K562 (cell line): ENCODE results near the gene RABGAP1. TPM values are rescaled to one million over a fixed set of nuclear protein-coding genes. Genes with fewer than 3 reads are reported as not detected.
A peak's percentile ranks its signal among the peaks of the same experiment; 100 is the strongest.

Experiments used
- ATAC-seq: fragments of 200-7000 bp; cut with Tn5 transposase; 3 replicates; pipeline ENCODE4 v1.9.1; 2020; ENCODE audit warnings: moderate library complexity
- BruUV-seq: library from RNA; stranded (reverse); fragments of 400-500 nt; replicated peaks from 2 replicates; lab custom pipeline; 2021; lab: Mats Ljungman, UMichigan
- CTCF ChIA-PET: fragments of 300-600 bp; formaldehyde crosslinking; extraction: SDS; loops from one replicate; lab custom pipeline; 2021; ENCODE audit warnings: low intra/inter-chr PET ratio; lab: Yijun Ruan, JAX
- POLR2A ChIA-PET: fragments of 300-600, 350-650 bp; sonication (Branson Sonifier 250); formaldehyde crosslinking; extraction: SDS; loops from one replicate; lab custom pipeline; 2021; ENCODE audit warnings: antibody characterized with exemption, inconsistent platforms; lab: Yijun Ruan, JAX
- DNase-seq, 4 experiments: peaks; one replicate each; pipeline versions ENCODE4 v3.0.0 to v3.0.0-alpha.2; 2011 to 2018; ENCODE audit warnings: low spot score in 3 of 4, mixed read lengths in 3 of 4; ENCODE audit errors: extremely low read depth in 1 of 4
- FAIRE-seq: peaks from 2 replicates; lab custom pipeline; 2011; peaks lifted over from hg19 to GRCh38; lab: Jason Lieb, UNC
- H2AFZ ChIP-seq: 2 replicates; pipeline ENCODE4 v1.6.0; 2011; ENCODE audit warnings: low read depth, low read length, control low read depth, inconsistent platforms
- H3K27ac ChIP-seq: fragments of 200-600 bp; 3 replicates; pipeline ENCODE4 v1.8.0; 2011; ENCODE audit warnings: low read depth, mild to moderate bottlenecking, control low read depth, inconsistent platforms, low read length, moderate library complexity, mixed read lengths; ENCODE audit errors: extremely low read depth
- H3K27me3 ChIP-seq, 2 experiments: fragments of 300-600 bp in 1 of 2; 2 replicates in 1 of 2; 3 replicates in 1 of 2; pipeline versions ENCODE4 v1.6.0 to v1.8.0; 2011; ENCODE audit warnings: inconsistent platforms in 2 of 2, low read length in 2 of 2, mild to moderate bottlenecking in 1 of 2, mixed read lengths in 1 of 2, moderate library complexity in 1 of 2; ENCODE audit not compliant: control insufficient read depth in 2 of 2, insufficient read depth in 2 of 2
- H3K36me3 ChIP-seq: fragments of 300-600 bp; 3 replicates; pipeline ENCODE4 v1.8.0; 2011; ENCODE audit warnings: mild to moderate bottlenecking, low read length, inconsistent platforms; ENCODE audit not compliant: control insufficient read depth, insufficient read depth
- H3K4me1 ChIP-seq, 2 experiments: fragments of 200-600 bp in 1 of 2; replicated peaks in 1 of 2; 2 replicates in 1 of 2; 3 replicates in 1 of 2; pipeline versions ENCODE4 v1.5.1 to v1.8.0; 2011; ENCODE audit warnings: inconsistent platforms in 2 of 2, low read length in 2 of 2, mild to moderate bottlenecking in 1 of 2, mixed read lengths in 1 of 2, moderate library complexity in 1 of 2; ENCODE audit not compliant: control insufficient read depth in 2 of 2, insufficient read depth in 2 of 2
- H3K4me2 ChIP-seq: 2 replicates; pipeline ENCODE4 v1.6.1; 2011; ENCODE audit warnings: low read length, control low read depth, inconsistent platforms, mixed read lengths; ENCODE audit not compliant: insufficient read depth
- H3K4me3 ChIP-seq: fragments of 200-600 bp; sonication (generic), shearing (Covaris generic); 2 replicates; pipeline ENCODE4 v1.5.1; 2016; ENCODE audit warnings: control low read depth, inconsistent platforms
- H3K79me2 ChIP-seq: fragments of 200-600 bp; 3 replicates; pipeline ENCODE4 v1.8.0; 2011; ENCODE audit warnings: low read length, inconsistent platforms; ENCODE audit not compliant: control insufficient read depth, insufficient read depth
- H3K9ac ChIP-seq, 2 experiments: 2 replicates each; pipeline versions ENCODE4 v1.6.0 to v1.6.1; 2011; ENCODE audit warnings: low read depth in 2 of 2, low read length in 2 of 2, control low read depth in 1 of 2, inconsistent platforms in 1 of 2, mild to moderate bottlenecking in 1 of 2, mixed read lengths in 1 of 2; ENCODE audit not compliant: insufficient read depth in 1 of 2
- H3K9me1 ChIP-seq: one replicate; pipeline ENCODE4 v1.6.0; 2011; ENCODE audit warnings: inconsistent platforms, mild to moderate bottlenecking, low read length, moderate library complexity; ENCODE audit not compliant: control insufficient read depth, insufficient read depth
- H3K9me3 ChIP-seq: replicated peaks from 2 replicates; pipeline ENCODE4 v1.5.1; 2011; ENCODE audit warnings: low read depth, low read length, inconsistent platforms; ENCODE audit not compliant: control insufficient read depth, insufficient read depth
- H4K20me1 ChIP-seq: replicated peaks from 2 replicates; pipeline ENCODE4 v1.6.1; 2011; ENCODE audit warnings: low read length, inconsistent platforms, mixed read lengths; ENCODE audit not compliant: control insufficient read depth, insufficient read depth
- ARID2 ChIP-seq: fragments of 450-650 bp; IDR thresholded peaks from 2 replicates; pipeline ENCODE4 v1.6.1; 2017; ENCODE audit warnings: antibody characterized with exemption, mild to moderate bottlenecking
- ARID3B ChIP-seq: fragments of 250-450 bp; sonication (Bioruptor Pico); IDR thresholded peaks from 2 replicates; pipeline ENCODE4 v1.4.0; 2020; ENCODE audit warnings: borderline replicate concordance
- DIDO1 ChIP-seq: fragments of 450-650 bp; IDR thresholded peaks from 2 replicates; pipeline ENCODE4 v1.6.1; 2016; ENCODE audit warnings: low read depth, missing biosample characterization, missing genetic modification characterization
- FOSL1 ChIP-seq: fragments of 200-800 bp; sonication (Bioruptor generic); conservative IDR thresholded peaks from 2 replicates; pipeline ENCODE4 v1.6.1; 2016; ENCODE audit warnings: missing genetic modification characterization, missing compliant biosample characterization
- RBM25 ChIP-seq: fragments of 200-400 bp; formaldehyde crosslinking; IDR thresholded peaks from 2 replicates; pipeline ENCODE4 v1.6.1; 2018; ENCODE audit warnings: low read length, low read depth, moderate library complexity; ENCODE audit not compliant: severe bottlenecking
- TAF1 ChIP-seq: IDR thresholded peaks from 2 replicates; pipeline ENCODE4 v1.6.1; 2011; ENCODE audit warnings: mild to moderate bottlenecking, low read length, moderate library complexity; ENCODE audit not compliant: insufficient read depth, control insufficient read depth, severe bottlenecking; ENCODE audit errors: extremely low read depth
- TARDBP ChIP-seq: fragments of 450-650 bp; IDR thresholded peaks from 2 replicates; pipeline ENCODE4 v1.6.1; 2016
- ZBTB5 ChIP-seq: fragments of 450-650 bp; IDR thresholded peaks from 2 replicates; pipeline ENCODE4 v1.6.1; 2017; ENCODE audit warnings: antibody characterized with exemption
- ZNF121 ChIP-seq: sonication (generic); formaldehyde crosslinking; conservative IDR thresholded peaks from 2 replicates; pipeline ENCODE4 v1.8.0; 2022; ENCODE audit warnings: missing genetic modification reagents
- ZNF354B ChIP-seq: fragments of 250-450 bp; sonication (Bioruptor Pico); IDR thresholded peaks from 2 replicates; pipeline ENCODE4 v1.4.0; 2020
- ZNF384 ChIP-seq: IDR thresholded peaks from 2 replicates; pipeline ENCODE4 v1.6.1; 2012; ENCODE audit warnings: low read depth, low read length, improper control_type of control experiment
- WGBS: fragments of 100-300 bp; shearing (Covaris generic); methylation state at CpG from one replicate; pipeline ENCODE4 v1.1.6; 2016; ENCODE audit warnings: low coverage, mixed read lengths; ENCODE audit not compliant: insufficient coverage; ENCODE audit errors: missing lambda C conversion rate; 5-methylcytosine and 5-hydroxymethylcytosine counted together
- in situ Hi-C: fragments of 300-500 bp; cut with MboI; formaldehyde crosslinking; loops from 4 replicates; pipeline ENCODE4 v1.15.0; 2018; ENCODE audit warnings: inconsistent platforms, mixed read lengths
- intact Hi-C: fragments of 100-400 bp; cut with micrococcal nuclease; formaldehyde crosslinking; loops from 2 replicates; pipeline ENCODE4 v1.14.2; 2022
- polyA plus RNA-seq, 8 experiments: library from polyadenylated mRNA; depleted of rRNA in 4 of 8; stranded (reverse) in 5 of 8; unstranded in 3 of 8; fragments of >200 nt; fragmentation: Nextera tagmentation in 2 of 8; fragmentation: Illumina TruSeq in 1 of 8; extraction: Ambion mirVana in 2 of 8; extraction: Trizol in 1 of 8; gene quantifications; 2 replicates each; pipeline versions ENCODE4 v1.2.1 to v1.2.3, GENCODE V29; 2011 to 2014; ENCODE audit warnings: inconsistent platforms in 1 of 8, missing spikeins in 1 of 8
- total RNA-seq, 7 experiments: library from RNA; depleted of rRNA in 6 of 7; stranded (reverse); fragments of >200 nt in 6 of 7; fragmentation: Illumina TruSeq in 2 of 7; extraction: Trizol in 2 of 7; gene quantifications; 2 replicates each; pipeline versions ENCODE4 v1.2.1 to v1.2.3, GENCODE V29; 2011 to 2021; ENCODE audit warnings: low replicate concordance in 1 of 7

The RABGAP1 gene
- total and polyA plus RNA-seq, 9 of the 15 experiments (the other 6 are each of a cell fraction or from before 2014, with no cell fraction given) = 1.5 to 22.7 (median 13.1) TPM

GRCh38 chr9:122936883-122937282 is 3.9 kb upstream of the RABGAP1 start:
- Histone ChIP-seq H3K9ac (no peak overlapping the region), H3K4me1 (peaks cover 4 to 5% of the 10 kb centered on the region in 2 experiments; a peak in 4 of 5 replicates), H3K27me3 (no peaks in the 10 kb centered on the region), H3K9me1 (no peaks in the 10 kb centered on the region), H2AFZ (no peak overlapping the region), H3K27ac (no peak overlapping the region), H3K36me3 (peaks cover 39% of the 10 kb centered on the region), H3K4me2 (no peak overlapping the region), H3K9me3 (no peaks in the 10 kb centered on the region), H3K79me2 (peaks cover 46% of the 10 kb centered on the region), H4K20me1 (no peaks in the 10 kb centered on the region), H3K4me3 (no peak overlapping the region)
- CTCF ChIA-PET = no interaction called here
- BruUV-seq = no TSS peak
- FAIRE-seq (no peak), ATAC-seq (no peak), DNase-seq (no peak)
- POLR2A ChIA-PET = no interaction called here
- TF ChIP-seq RBM25 = peak; percentile 48
- peak; percentile 85 for TF ChIP-seq ZNF121 (CRISPR knock-in tag)
- no peak for TF ChIP-seq ARID3B
- 31% methylated on average over 1 of the region's 1 CpG for WGBS
- in situ Hi-C loops (no loop called here), intact Hi-C loops (no loop called here)

GRCh38 chr9:122939601-122940000 is 1.2 kb upstream of the RABGAP1 start:
- Histone ChIP-seq H3K4me3 (no peak overlapping the region), H3K9me3 (no peaks in the 10 kb centered on the region), H3K4me1 (peaks cover 4 to 12% of the 10 kb centered on the region in 2 experiments; a peak in 4 of 5 replicates), H4K20me1 (no peaks in the 10 kb centered on the region), H3K9ac (no peak overlapping the region), H3K4me2 (no peak overlapping the region), H3K9me1 (no peaks in the 10 kb centered on the region), H2AFZ (no peak overlapping the region), H3K36me3 (peaks cover 39% of the 10 kb centered on the region), H3K27ac (no peak overlapping the region), H3K79me2 (peaks cover 43% of the 10 kb centered on the region)
- ChIA-PET POLR2A (interaction anchor here (0.6 to 1.5 kb wide), 2 partner anchors 8 to 659 kb away, joined by 3 to 12 read pairs; partner anchors contain the start of gene ZBTB26), CTCF (no interaction called here)
- no TSS peak for BruUV-seq
- 78% methylated on average over 4 of the region's 4 CpGs for WGBS
- in situ Hi-C loops = no loop called here
- ATAC-seq = no peak
- no peak for FAIRE-seq
- DNase-seq = no peak
- TF ChIP-seq ZBTB5 (no peak), TARDBP (no peak), FOSL1 (no peak), ZNF384 (no peak), DIDO1 (no peak), ARID2 (no peak), TAF1 (no peak), ZNF354B (no peak)
- TF ChIP-seq, all 486 proteins: peak for 0
- intact Hi-C loops = no loop called here
- no peaks in the 10 kb centered on the region for H3K27me3 ChIP-seq
